Measurements from ENCODE around the gene MED9. TPM values are rescaled to one million over a fixed set of nuclear protein-coding genes. Genes with fewer than 3 reads are reported as not detected.

Gene MED9
- total RNA-seq, 1 donor from 2014 or later: 11.9 TPM

GRCh38 chr17:17525956-17526355 lies 49.2 kb downstream of the MED9 start:
- DNase-seq (ENCODE audit: low read depth): no peak
- H3K27me3 ChIP-seq (ENCODE audit: control insufficient read depth, insufficient read depth, low read length): no peaks in the 10 kb centered on the region
- H3K4me3 ChIP-seq (ENCODE audit: low read depth, low read length): no peak overlapping the region
- H3K36me3 ChIP-seq (ENCODE audit: control insufficient read depth, insufficient read depth, low read length): no peaks in the 10 kb centered on the region
- TF ChIP-seq CTCF (IDR thresholded peaks at IDR 0.05; ENCODE audit: insufficient read depth, low read length, poor library complexity, severe bottlenecking): no peak

GRCh38 chr17:17526369-17526768 lies 49.6 kb downstream of the MED9 start:
- no peak for TF ChIP-seq CTCF (IDR thresholded peaks at IDR 0.05; ENCODE audit: insufficient read depth, low read length, poor library complexity, severe bottlenecking)
- Histone ChIP-seq H3K27me3 (ENCODE audit: control insufficient read depth, insufficient read depth, low read length) (no peaks in the 10 kb centered on the region), H3K4me3 (ENCODE audit: low read depth, low read length) (no peak overlapping the region), H3K36me3 (ENCODE audit: control insufficient read depth, insufficient read depth, low read length) (no peaks in the 10 kb centered on the region)
- no peak for DNase-seq (ENCODE audit: low read depth)

GRCh38 chr17:17527534-17527933 lies 50.7 kb downstream of the MED9 start:
- no peak for TF ChIP-seq CTCF (IDR thresholded peaks at IDR 0.05; ENCODE audit: insufficient read depth, low read length, poor library complexity, severe bottlenecking)
- no peak for DNase-seq (ENCODE audit: low read depth)
- no peaks in the 10 kb centered on the region for H3K36me3 ChIP-seq (ENCODE audit: control insufficient read depth, insufficient read depth, low read length)
- H3K4me3 ChIP-seq (ENCODE audit: low read depth, low read length): no peak overlapping the region
- no peaks in the 10 kb centered on the region for H3K27me3 ChIP-seq (ENCODE audit: control insufficient read depth, insufficient read depth, low read length)

- Histone ChIP-seq H3K27me3 (ENCODE audit: control insufficient read depth, insufficient read depth, low read length) (no peaks in the 10 kb centered on the region), H3K4me3 (ENCODE audit: low read depth, low read length) (no peak overlapping the region), H3K36me3 (ENCODE audit: control insufficient read depth, insufficient read depth, low read length) (no peaks in the 10 kb centered on the region)
- DNase-seq (ENCODE audit: low read depth): no peak
- no peak for TF ChIP-seq CTCF (IDR thresholded peaks at IDR 0.05; ENCODE audit: insufficient read depth, low read length, poor library complexity, severe bottlenecking)
These were observed 51.2 kb downstream of the MED9 start for GRCh38 chr17:17527956-17528500.

GRCh38 chr17:17528696-17529652 lies 52.2 kb downstream of the MED9 start:
- Histone ChIP-seq H3K27me3 (ENCODE audit: control insufficient read depth, insufficient read depth, low read length) (no peaks in the 10 kb centered on the region), H3K36me3 (ENCODE audit: control insufficient read depth, insufficient read depth, low read length) (no peaks in the 10 kb centered on the region), H3K4me3 (ENCODE audit: low read depth, low read length) (no peak overlapping the region)
- TF ChIP-seq CTCF (IDR thresholded peaks at IDR 0.05; ENCODE audit: insufficient read depth, low read length, poor library complexity, severe bottlenecking): no peak
- DNase-seq (ENCODE audit: low read depth): no peak

All from kidney epithelial cell (primary cell).